ENCODE results near the gene MRPL21.

The MRPL21 gene

GRCh38 chr11:68935516-68936357 is 32.1 kb upstream of the MRPL21 start:
- no peak overlapping the region for H3K4me3 ChIP-seq (ENCODE audit: low read depth, low read length)
- in situ Hi-C loops (cut with HindIII; ENCODE audit: low sequenced_read_pairs), result no loop called here
- TF ChIP-seq CTCF (IDR thresholded peaks at IDR 0.05; ENCODE audit: low read depth, low read length, missing control alignments), result no peak
- no peak for DNase-seq (ENCODE audit: low read depth)

GRCh38 chr11:68935066-68935465 is 31.4 kb upstream of the MRPL21 start:
- H3K4me3 ChIP-seq (ENCODE audit: low read depth, low read length), result no peak overlapping the region
- DNase-seq (ENCODE audit: low read depth), result no peak
- TF ChIP-seq CTCF (IDR thresholded peaks at IDR 0.05; ENCODE audit: low read depth, low read length, missing control alignments), result no peak
- in situ Hi-C loops (cut with HindIII; ENCODE audit: low sequenced_read_pairs), result no loop called here

- no peak for TF ChIP-seq CTCF (IDR thresholded peaks at IDR 0.05; ENCODE audit: low read depth, low read length, missing control alignments)
- no peak overlapping the region for H3K4me3 ChIP-seq (ENCODE audit: low read depth, low read length)
- in situ Hi-C loops (cut with HindIII; ENCODE audit: low sequenced_read_pairs), result no loop called here
- no peak for DNase-seq (ENCODE audit: low read depth)
Observed at GRCh38 chr11:68934666-68935065, 31.0 kb upstream of the MRPL21 start.

GRCh38 chr11:68934321-68934645 is 30.7 kb upstream of the MRPL21 start:
- in situ Hi-C loops (cut with HindIII; ENCODE audit: low sequenced_read_pairs), result no loop called here
- H3K4me3 ChIP-seq (ENCODE audit: low read depth, low read length), result no peak overlapping the region
- TF ChIP-seq CTCF (IDR thresholded peaks at IDR 0.05; ENCODE audit: low read depth, low read length, missing control alignments), result no peak
- no peak for DNase-seq (ENCODE audit: low read depth)

GRCh38 chr11:68933605-68934320 is 30.1 kb upstream of the MRPL21 start:
- no peak overlapping the region for H3K4me3 ChIP-seq (ENCODE audit: low read depth, low read length)
- in situ Hi-C loops (cut with HindIII; ENCODE audit: low sequenced_read_pairs), result no loop called here
- no peak for DNase-seq (ENCODE audit: low read depth)
- no peak for TF ChIP-seq CTCF (IDR thresholded peaks at IDR 0.05; ENCODE audit: low read depth, low read length, missing control alignments)

GRCh38 chr11:68932933-68933577 is 29.4 kb upstream of the MRPL21 start:
- no peak for DNase-seq (ENCODE audit: low read depth)
- in situ Hi-C loops (cut with HindIII; ENCODE audit: low sequenced_read_pairs), result no loop called here
- H3K4me3 ChIP-seq (ENCODE audit: low read depth, low read length), result no peak overlapping the region
- TF ChIP-seq CTCF (IDR thresholded peaks at IDR 0.05; ENCODE audit: low read depth, low read length, missing control alignments), result no peak
